IPS-11a (cell line): ENCODE data around the gene FLVCR2.
A peak's percentile ranks its signal among the peaks of the same experiment; 100 is the strongest.

Experiments used
- H3K4me3 ChIP-seq: one replicate; pipeline ENCODE4 v1.5.1; 2013; ENCODE audit warnings: low read depth, low read length, control low read depth

The FLVCR2 gene

GRCh38 chr14:75553761-75554364 is 24.6 kb upstream of the FLVCR2 start:
- no peak overlapping the region for H3K4me3 ChIP-seq

DNA sequence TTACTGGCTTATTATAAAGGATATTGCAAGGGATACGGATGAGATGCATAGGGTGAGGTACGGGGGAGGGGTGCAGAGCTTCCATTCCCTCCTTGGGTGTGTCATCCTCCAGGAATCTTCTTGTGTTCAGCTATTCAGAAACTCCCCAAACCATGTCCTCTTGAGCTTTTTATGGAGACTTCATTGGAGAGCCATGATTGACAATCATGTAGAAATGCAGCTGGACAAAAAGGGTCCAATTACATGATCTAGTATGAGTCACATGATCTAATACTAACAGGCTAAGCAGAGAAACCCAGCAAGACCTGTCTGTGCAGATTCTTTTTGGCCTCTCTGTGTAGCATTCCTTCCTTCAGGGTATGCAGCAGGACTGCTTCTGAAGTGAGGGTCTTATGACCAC is 23.9 kb upstream of the FLVCR2 start:
- no peak overlapping the region for H3K4me3 ChIP-seq

GRCh38 chr14:75558440-75558839 is 20.0 kb upstream of the FLVCR2 start:
- no peak overlapping the region for H3K4me3 ChIP-seq

- H3K4me3 ChIP-seq = no peak overlapping the region
These were observed 19.4 kb upstream of the FLVCR2 start for GRCh38 chr14:75559045-75559444.

GRCh38 chr14:75559451-75560222 is 18.8 kb upstream of the FLVCR2 start:
- no peak overlapping the region for H3K4me3 ChIP-seq

DNA sequence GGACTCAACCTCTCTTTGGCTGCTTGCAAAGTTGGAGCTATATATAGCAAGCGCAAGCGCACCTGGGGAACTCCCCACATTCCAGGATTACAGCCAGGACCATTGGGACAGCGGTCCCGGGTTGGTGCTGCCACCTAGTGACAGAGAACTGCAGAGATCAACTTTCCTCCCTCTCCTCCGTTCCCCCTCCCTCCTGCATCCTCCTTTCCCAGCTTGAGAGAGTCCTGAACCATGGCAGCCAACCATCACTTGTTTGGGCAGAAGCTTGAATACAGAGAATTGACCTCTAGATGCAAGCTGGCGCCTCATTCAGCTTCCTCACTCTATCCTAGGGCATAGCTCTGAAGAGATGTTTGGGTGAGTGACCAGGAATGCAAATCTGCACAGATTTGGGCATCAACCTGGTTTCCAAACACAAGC is 17.4 kb upstream of the FLVCR2 start:
- no peak overlapping the region for H3K4me3 ChIP-seq

- H3K4me3 ChIP-seq = no peak overlapping the region
These were observed 16.3 kb upstream of the FLVCR2 start for GRCh38 chr14:75562089-75562488.

- no peak overlapping the region for H3K4me3 ChIP-seq
These were observed 15.9 kb upstream of the FLVCR2 start for GRCh38 chr14:75562489-75562888.

- H3K4me3 ChIP-seq = no peak overlapping the region
These were observed 14.5 kb upstream of the FLVCR2 start for GRCh38 chr14:75563931-75564330.

DNA sequence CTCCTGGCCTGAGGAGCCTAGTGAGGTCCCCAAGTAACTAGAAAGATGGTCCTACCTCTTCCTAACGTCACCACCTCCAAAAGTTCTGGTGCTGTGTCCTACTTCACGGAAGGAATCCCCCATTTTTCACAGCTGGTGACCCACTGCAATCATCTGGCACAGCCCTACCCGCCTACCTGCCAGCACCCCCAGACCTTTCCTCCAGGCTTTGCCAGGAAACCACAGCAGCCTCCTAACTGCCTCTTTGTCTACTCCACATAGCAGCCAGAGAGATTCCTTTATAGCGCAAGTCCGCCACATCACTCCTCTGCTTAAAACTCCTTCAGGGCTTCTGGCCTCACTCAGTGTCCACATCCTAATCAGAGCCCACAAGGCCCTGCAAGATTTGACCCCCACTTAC is 13.4 kb upstream of the FLVCR2 start:
- H3K4me3 ChIP-seq = no peak overlapping the region

DNA sequence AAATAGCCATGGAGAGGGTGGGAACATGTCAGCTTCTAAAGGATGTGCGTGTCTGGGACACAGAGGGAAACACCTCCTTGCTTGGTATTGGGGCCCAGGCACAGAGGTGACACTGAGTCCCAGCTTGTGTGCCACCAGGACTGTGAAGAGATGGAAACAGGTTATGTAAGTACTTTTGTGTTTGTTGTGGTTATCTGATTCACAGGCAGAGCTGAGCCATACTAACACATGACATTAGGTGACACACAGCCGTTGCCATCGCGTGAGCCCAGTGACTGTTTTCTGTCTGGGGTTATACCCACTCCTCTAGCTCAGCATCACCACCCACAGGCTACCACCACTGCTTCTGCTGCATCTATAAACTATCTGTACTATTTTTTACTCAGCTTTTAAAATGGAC is 12.1 kb upstream of the FLVCR2 start:
- H3K4me3 ChIP-seq = no peak overlapping the region

- no peak overlapping the region for H3K4me3 ChIP-seq
These were observed 11.7 kb upstream of the FLVCR2 start for GRCh38 chr14:75566752-75567151.

- H3K4me3 ChIP-seq = no peak overlapping the region
These were observed 10.3 kb upstream of the FLVCR2 start for GRCh38 chr14:75568140-75568539.

DNA sequence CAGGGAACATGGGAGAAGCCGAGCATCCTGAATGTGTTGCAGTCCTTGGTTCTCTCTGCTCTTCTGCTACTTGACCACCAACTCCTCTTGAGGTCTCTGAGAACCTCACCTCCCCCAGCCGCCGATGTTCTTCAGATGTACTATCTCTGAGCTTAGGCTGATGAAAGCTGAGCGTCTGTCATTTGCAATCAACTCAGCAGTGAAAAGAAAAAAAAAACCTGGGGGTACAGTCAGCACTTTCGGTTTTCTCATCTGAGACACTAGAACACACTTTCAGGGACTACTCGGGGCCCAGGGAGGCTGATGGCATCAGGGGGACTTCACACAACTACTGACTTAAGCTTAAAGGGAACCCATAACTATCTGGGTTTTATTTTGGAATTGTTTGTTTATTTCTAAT is 9.6 kb upstream of the FLVCR2 start:
- H3K4me3 ChIP-seq = no peak overlapping the region

DNA sequence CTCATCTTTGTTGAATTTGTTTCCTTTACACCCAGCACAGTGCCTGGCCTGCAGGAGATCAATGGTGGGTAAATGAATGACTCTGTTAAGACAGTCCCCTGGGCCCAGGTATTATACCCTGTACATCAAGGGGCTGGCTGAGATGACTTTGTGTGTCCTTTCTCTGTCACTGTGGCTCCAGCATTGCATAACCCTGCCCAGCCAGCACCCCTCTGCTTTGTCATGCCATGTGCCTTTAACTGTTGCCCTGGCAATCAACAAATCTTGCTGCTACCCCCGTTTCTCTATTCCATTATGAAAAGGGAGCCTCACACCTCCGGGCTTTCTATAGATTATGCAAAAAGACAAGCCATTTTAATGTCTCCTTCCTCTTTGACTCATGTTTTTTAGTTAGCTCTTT is 7.6 kb upstream of the FLVCR2 start:
- no peak overlapping the region for H3K4me3 ChIP-seq

DNA sequence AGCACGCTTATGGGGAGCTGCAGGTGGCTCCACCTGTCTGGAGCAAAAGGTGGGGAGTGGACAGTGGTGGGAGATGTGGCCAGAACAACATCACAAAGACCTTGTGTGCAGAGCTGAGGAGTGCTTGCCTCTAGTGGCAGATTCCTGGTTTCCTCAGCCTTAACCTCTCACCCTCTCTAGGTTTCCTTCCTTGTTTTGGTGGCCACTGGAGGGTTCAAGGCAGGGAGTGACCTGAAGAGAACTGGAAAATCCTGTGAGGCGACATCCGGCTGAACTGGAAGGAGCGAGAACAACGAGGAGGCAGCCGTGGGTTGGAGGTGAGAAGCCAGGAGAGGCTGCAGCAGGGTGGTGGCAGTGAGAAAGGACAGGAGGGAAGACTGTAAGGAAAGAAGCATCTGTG is 6.3 kb upstream of the FLVCR2 start:
- H3K4me3 ChIP-seq = no peak overlapping the region

DNA sequence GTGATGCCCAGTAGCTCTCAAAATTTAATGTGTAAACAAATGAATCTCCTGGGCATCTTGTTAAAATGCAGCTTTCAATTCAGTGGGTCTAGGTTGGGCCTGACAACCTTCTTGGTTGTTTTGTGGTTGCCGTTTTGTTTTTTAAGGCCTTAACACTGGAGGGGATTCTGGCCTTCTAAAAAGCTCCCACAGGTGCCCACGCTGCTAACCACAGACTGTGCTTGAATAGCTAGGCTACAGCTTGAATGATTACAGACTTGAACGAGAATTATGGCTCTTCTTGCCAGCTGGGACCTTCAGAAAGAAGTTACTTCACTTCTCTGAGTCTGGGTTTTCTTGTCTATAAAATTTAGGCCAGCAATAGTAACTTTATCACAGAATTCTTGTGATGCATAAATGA is 1.3 kb upstream of the FLVCR2 start:
- no peak overlapping the region for H3K4me3 ChIP-seq

- peak overlapping the region; percentile 53 for H3K4me3 ChIP-seq
These were observed 705 bp upstream of the FLVCR2 start for GRCh38 chr14:75577729-75578101.

GRCh38 chr14:75578786-75579337 is 442 bp downstream of the FLVCR2 start:
- H3K4me3 ChIP-seq = peak overlapping the region; percentile 53

GRCh38 chr14:75579338-75579864 is 981 bp downstream of the FLVCR2 start:
- peak overlapping the region; percentile 53 for H3K4me3 ChIP-seq

DNA sequence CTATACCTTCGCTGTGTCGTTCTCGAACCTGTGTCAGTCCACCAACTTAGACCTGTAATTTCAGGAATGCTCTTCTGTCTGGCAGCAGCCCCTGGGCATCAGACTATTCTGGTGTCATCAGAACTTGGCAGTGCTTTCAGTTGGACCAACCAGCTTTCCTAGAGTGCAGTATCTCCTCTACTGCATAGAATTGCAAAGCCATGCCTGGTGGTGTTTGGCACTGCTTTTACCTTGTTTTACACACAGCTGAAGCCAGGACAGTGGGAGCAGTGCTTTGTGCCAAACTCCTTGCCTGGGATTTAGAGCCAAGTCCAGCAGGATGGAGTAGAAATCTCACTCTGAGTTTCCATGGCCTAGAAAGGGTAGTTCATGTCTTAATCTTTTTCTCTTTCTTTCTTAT is 1.5 kb downstream of the FLVCR2 start:
- H3K4me3 ChIP-seq = no peak overlapping the region

DNA sequence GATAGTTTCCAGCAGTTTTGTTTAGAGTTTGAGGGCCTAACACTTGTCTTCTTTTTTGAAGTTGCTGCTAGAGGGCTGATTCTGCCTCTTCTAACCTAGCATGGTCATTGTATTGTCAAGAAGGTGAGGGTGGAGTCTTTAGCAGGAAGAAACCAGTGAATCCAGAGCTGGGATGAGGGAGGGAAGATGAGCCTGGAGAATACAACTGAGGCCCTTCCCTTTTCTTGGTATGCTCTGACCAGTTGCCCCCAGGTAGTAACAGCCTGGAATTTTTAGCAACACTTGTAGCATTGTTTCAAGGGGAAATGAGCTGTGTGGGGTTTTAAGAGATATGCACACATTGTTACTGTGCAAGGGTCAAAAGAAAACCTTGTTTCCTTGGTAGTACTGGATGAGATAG is 9.0 kb downstream of the FLVCR2 start:
- no peak overlapping the region for H3K4me3 ChIP-seq
